Measurements from ENCODE around the gene ZNF148.

GRCh38 chr3:125332504-125332903 is 42.6 kb downstream of the ZNF148 start:
- no peak for TF ChIP-seq CTCF (IDR thresholded peaks at IDR 0.05; ENCODE audit: insufficient read depth, low read length)
- no peak for TF ChIP-seq POLR2AphosphoS5 (IDR thresholded peaks at IDR 0.05; ENCODE audit: low read depth)
- no peak for TF ChIP-seq REST (IDR thresholded peaks at IDR 0.05; ENCODE audit: insufficient replicate concordance, low read depth)
- no peak for TF ChIP-seq GABPA (IDR thresholded peaks at IDR 0.05; ENCODE audit: low read depth)
- TF ChIP-seq SPI1 (IDR thresholded peaks at IDR 0.05; ENCODE audit: borderline replicate concordance, low read depth), result no peak
